Prostate gland (tissue), 2 donors: Measurements from ENCODE around the gene MPZ.

Experiments
- POLR2A ChIP-seq: fragments of 450-650 bp; IDR thresholded peaks from one replicate; pipeline ENCODE4 v1.6.1; 2016; ENCODE audit warnings: antibody characterized with exemption, mild to moderate bottlenecking
- TF ChIP-seq, protein P1 (sequence below), 4 experiments: fragments of 200-600 bp in 2 of 4; fragments of 450-650 bp in 2 of 4; sonication (generic) in 2 of 4; IDR thresholded peaks; 1 replicate in 3 of 4; 2 replicates in 1 of 4; pipeline ENCODE4 v1.5.1; 2016 to 2019; ENCODE audit warnings: antibody characterized with exemption in 4 of 4, mild to moderate bottlenecking in 2 of 4, moderate library complexity in 2 of 4

DNA sequence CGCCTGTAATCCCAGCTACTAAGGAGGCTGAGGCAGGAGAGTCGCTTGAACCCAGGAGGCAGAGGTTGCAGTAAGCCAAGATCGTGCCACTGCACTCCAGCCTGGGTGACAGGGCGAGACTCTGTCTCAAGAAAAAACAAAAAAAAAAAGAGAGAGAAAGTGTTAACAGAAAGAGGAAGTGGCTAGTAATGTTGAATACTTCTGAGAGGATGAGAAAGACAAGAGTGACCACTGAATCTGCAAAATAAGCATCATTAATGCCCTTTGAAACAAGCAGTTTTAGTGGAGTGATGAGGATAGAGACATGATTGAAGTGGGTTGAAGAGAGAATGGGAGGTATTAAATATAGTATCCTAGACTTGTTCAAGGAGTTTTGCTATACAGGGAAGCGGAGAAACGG, 11.7 kb downstream of the MPZ start:
- TF ChIP-seq, protein P1, sequence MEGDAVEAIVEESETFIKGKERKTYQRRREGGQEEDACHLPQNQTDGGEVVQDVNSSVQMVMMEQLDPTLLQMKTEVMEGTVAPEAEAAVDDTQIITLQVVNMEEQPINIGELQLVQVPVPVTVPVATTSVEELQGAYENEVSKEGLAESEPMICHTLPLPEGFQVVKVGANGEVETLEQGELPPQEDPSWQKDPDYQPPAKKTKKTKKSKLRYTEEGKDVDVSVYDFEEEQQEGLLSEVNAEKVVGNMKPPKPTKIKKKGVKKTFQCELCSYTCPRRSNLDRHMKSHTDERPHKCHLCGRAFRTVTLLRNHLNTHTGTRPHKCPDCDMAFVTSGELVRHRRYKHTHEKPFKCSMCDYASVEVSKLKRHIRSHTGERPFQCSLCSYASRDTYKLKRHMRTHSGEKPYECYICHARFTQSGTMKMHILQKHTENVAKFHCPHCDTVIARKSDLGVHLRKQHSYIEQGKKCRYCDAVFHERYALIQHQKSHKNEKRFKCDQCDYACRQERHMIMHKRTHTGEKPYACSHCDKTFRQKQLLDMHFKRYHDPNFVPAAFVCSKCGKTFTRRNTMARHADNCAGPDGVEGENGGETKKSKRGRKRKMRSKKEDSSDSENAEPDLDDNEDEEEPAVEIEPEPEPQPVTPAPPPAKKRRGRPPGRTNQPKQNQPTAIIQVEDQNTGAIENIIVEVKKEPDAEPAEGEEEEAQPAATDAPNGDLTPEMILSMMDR (IDR thresholded peaks at IDR 0.05) = no peak
- no peak for TF ChIP-seq POLR2A
